ENCODE data around the gene DGCR2. TPM values are rescaled to one million over a fixed set of nuclear protein-coding genes. Genes with fewer than 3 reads are reported as not detected.
A peak's percentile ranks its signal among the peaks of the same experiment; 100 is the strongest.
"Not testable (repeated sequence)": the region's sequence is repeated elsewhere in the genome, so short reads cannot be mapped to it uniquely, and the experiment has no call there.

The DGCR2 gene
- total RNA-seq, 1 experiment from 2014 or later, result 42.9 TPM

GRCh38 chr22:19030889-19031252 lies 91.3 kb downstream of the DGCR2 start:
- RAD21 ChIA-PET (ENCODE audit: low non-redundant PET in 1 of 2, low total read pairs in 2 of 2, uncharacterized antibody in 2 of 2, unreplicated experiment in 2 of 2); ATAC-seq; H3K9me2 ChIP-seq (ENCODE audit: insufficient read depth); H3K36me3 ChIP-seq (ENCODE audit: control insufficient read depth in 1 of 2, insufficient read depth in 2 of 2, low read length in 2 of 2); H3K27ac ChIP-seq (ENCODE audit: low read depth, low read length); CTCF ChIA-PET; DNase-seq (ENCODE audit: low read depth, low spot score); H2AFZ ChIP-seq (ENCODE audit: low read depth, low read length, poor library complexity, severe bottlenecking); H3K9ac ChIP-seq (ENCODE audit: low read length); H3K27me3 ChIP-seq (ENCODE audit: insufficient read depth, low read length); H3K4me1 ChIP-seq (ENCODE audit: control insufficient read depth in 1 of 2, insufficient read depth in 2 of 2, low read length in 2 of 2); H3K4me2 ChIP-seq (ENCODE audit: low read length); H3K4me3 ChIP-seq (replicated peaks in 1 of 2; ENCODE audit: low read depth in 1 of 2, low read length in 2 of 2); POLR2A ChIA-PET; H3K79me2 ChIP-seq (ENCODE audit: insufficient read depth, low read length); intact Hi-C loops (cut with micrococcal nuclease); BruUV-seq (replicated peaks); H3K9me3 ChIP-seq (ENCODE audit: control insufficient read depth in 1 of 2, insufficient read depth in 1 of 2, low read depth in 1 of 2, low read length in 2 of 2); H4K20me1 ChIP-seq (ENCODE audit: insufficient read depth): not testable (repeated sequence)

GRCh38 chr22:19030226-19030888 lies 91.9 kb downstream of the DGCR2 start:
- H3K9ac ChIP-seq (ENCODE audit: low read length); H4K20me1 ChIP-seq (ENCODE audit: insufficient read depth); H3K36me3 ChIP-seq (ENCODE audit: control insufficient read depth in 1 of 2, insufficient read depth in 2 of 2, low read length in 2 of 2); DNase-seq (ENCODE audit: low read depth, low spot score); H2AFZ ChIP-seq (ENCODE audit: low read depth, low read length, poor library complexity, severe bottlenecking); H3K4me2 ChIP-seq (ENCODE audit: low read length); H3K4me1 ChIP-seq (ENCODE audit: control insufficient read depth in 1 of 2, insufficient read depth in 2 of 2, low read length in 2 of 2); RAD21 ChIA-PET (ENCODE audit: low non-redundant PET in 1 of 2, low total read pairs in 2 of 2, uncharacterized antibody in 2 of 2, unreplicated experiment in 2 of 2); H3K9me3 ChIP-seq (ENCODE audit: control insufficient read depth in 1 of 2, insufficient read depth in 1 of 2, low read depth in 1 of 2, low read length in 2 of 2); H3K4me3 ChIP-seq (replicated peaks in 1 of 2; ENCODE audit: low read depth in 1 of 2, low read length in 2 of 2); intact Hi-C loops (cut with micrococcal nuclease); H3K79me2 ChIP-seq (ENCODE audit: insufficient read depth, low read length); H3K9me2 ChIP-seq (ENCODE audit: insufficient read depth); ATAC-seq; CTCF ChIA-PET; H3K27me3 ChIP-seq (ENCODE audit: insufficient read depth, low read length); H3K27ac ChIP-seq (ENCODE audit: low read depth, low read length); POLR2A ChIA-PET; BruUV-seq (replicated peaks): not testable (repeated sequence)

GRCh38 chr22:19029113-19030103 lies 92.8 kb downstream of the DGCR2 start:
- H3K36me3 ChIP-seq (ENCODE audit: control insufficient read depth in 1 of 2, insufficient read depth in 2 of 2, low read length in 2 of 2); H2AFZ ChIP-seq (ENCODE audit: low read depth, low read length, poor library complexity, severe bottlenecking); H3K9ac ChIP-seq (ENCODE audit: low read length); BruUV-seq (replicated peaks); H3K79me2 ChIP-seq (ENCODE audit: insufficient read depth, low read length); DNase-seq (ENCODE audit: low read depth, low spot score); H3K27ac ChIP-seq (ENCODE audit: low read depth, low read length); H3K4me3 ChIP-seq (replicated peaks in 1 of 2; ENCODE audit: low read depth in 1 of 2, low read length in 2 of 2); H3K9me3 ChIP-seq (ENCODE audit: control insufficient read depth in 1 of 2, insufficient read depth in 1 of 2, low read depth in 1 of 2, low read length in 2 of 2); RAD21 ChIA-PET (ENCODE audit: low non-redundant PET in 1 of 2, low total read pairs in 2 of 2, uncharacterized antibody in 2 of 2, unreplicated experiment in 2 of 2); H3K9me2 ChIP-seq (ENCODE audit: insufficient read depth); H4K20me1 ChIP-seq (ENCODE audit: insufficient read depth); H3K4me1 ChIP-seq (ENCODE audit: control insufficient read depth in 1 of 2, insufficient read depth in 2 of 2, low read length in 2 of 2); H3K4me2 ChIP-seq (ENCODE audit: low read length); ATAC-seq; CTCF ChIA-PET; POLR2A ChIA-PET; intact Hi-C loops (cut with micrococcal nuclease); H3K27me3 ChIP-seq (ENCODE audit: insufficient read depth, low read length): not testable (repeated sequence)

- H3K4me2 ChIP-seq (ENCODE audit: low read length); H2AFZ ChIP-seq (ENCODE audit: low read depth, low read length, poor library complexity, severe bottlenecking); RAD21 ChIA-PET (ENCODE audit: low non-redundant PET in 1 of 2, low total read pairs in 2 of 2, uncharacterized antibody in 2 of 2, unreplicated experiment in 2 of 2); H3K4me1 ChIP-seq (ENCODE audit: control insufficient read depth in 1 of 2, insufficient read depth in 2 of 2, low read length in 2 of 2); BruUV-seq (replicated peaks); H3K79me2 ChIP-seq (ENCODE audit: insufficient read depth, low read length); H3K9ac ChIP-seq (ENCODE audit: low read length); H3K36me3 ChIP-seq (ENCODE audit: control insufficient read depth in 1 of 2, insufficient read depth in 2 of 2, low read length in 2 of 2); H3K9me2 ChIP-seq (ENCODE audit: insufficient read depth); intact Hi-C loops (cut with micrococcal nuclease); H4K20me1 ChIP-seq (ENCODE audit: insufficient read depth); H3K27ac ChIP-seq (ENCODE audit: low read depth, low read length); DNase-seq (ENCODE audit: low read depth, low spot score); CTCF ChIA-PET; H3K9me3 ChIP-seq (ENCODE audit: control insufficient read depth in 1 of 2, insufficient read depth in 1 of 2, low read depth in 1 of 2, low read length in 2 of 2); H3K27me3 ChIP-seq (ENCODE audit: insufficient read depth, low read length); H3K4me3 ChIP-seq (replicated peaks in 1 of 2; ENCODE audit: low read depth in 1 of 2, low read length in 2 of 2); POLR2A ChIA-PET: not testable (repeated sequence)
- ATAC-seq, result 0 out of 2 replicates have a peak, but pooled peaks have one; percentile 13
Observed at GRCh38 chr22:19028060-19028455, 94.2 kb downstream of the DGCR2 start.
